GM21528 (cell line): ENCODE data around the gene RNF182.

ENCODE experiments used
- ATAC-seq: cut with Tn5 transposase; IDR thresholded peaks from one replicate; pipeline ENCODE4 v1.9.1; 2021; ENCODE audit warnings: mild to moderate bottlenecking, moderate library complexity; ENCODE audit not compliant: unreplicated experiment, low FRiP score

Gene RNF182

DNA sequence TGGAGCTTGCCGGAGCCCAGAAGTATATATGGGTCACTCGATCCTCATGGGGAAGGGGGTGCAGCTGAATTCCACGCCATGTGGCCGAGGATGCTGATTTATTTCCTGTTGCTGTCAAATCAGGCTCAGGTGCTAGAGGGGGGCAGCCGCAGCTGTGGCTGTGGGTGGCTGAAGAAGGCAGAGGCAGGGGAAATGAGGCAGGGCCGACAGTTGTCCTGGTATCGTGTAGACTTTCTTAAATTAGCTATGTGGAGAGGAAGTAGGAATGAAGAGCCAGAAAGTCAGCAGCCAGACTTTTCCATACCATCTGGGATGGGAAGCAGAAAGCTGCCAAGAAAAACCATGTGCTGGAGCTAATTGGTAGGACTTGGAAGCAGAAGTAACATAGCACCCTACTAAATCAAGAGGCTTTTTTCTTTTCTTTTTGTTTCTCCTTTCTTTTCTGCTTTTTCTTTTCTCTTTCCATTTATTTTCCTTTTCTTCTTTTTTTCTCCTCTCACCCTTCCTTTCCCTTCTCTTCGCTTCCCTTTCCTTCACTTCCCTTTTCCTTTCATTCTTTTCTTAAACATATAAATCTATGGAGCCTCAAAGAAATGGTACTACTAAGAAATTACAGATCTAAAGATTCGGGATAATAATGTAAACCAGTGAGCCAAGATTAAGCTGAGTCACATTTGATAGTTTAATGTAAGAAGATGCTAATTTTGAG lies 102.2 kb downstream of the RNF182 start:
- ATAC-seq = no peak

DNA sequence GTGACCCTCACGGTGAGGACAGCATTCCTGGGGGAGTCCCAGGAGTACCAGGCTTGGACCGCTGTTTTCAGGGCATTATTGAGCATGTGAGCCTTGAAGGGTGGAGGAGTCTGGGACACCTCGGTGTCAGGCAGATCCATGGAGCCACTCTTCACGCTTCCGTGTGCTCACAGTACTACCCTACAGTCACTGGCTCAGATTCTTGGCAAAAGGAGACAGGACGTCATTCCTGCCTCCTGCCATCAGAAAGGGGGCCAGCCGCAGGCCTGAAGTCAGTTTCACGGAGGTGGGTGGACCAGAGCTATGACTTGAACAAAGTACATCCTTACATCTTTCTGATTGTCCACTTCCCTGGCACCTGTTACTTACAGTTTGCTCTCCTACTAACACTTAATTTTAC lies 103.9 kb downstream of the RNF182 start:
- no peak for ATAC-seq

GRCh38 chr6:14029605-14030004 lies 104.9 kb downstream of the RNF182 start:
- no peak for ATAC-seq
